CD8-positive, alpha-beta memory T cell (primary cell): ENCODE results near the gene BCAS1. TPM values are rescaled to one million over a fixed set of nuclear protein-coding genes. Genes with fewer than 3 reads are reported as not detected.
A peak's percentile ranks its signal among the peaks of the same experiment; 100 is the strongest.

Source experiments
- CTCF ChIA-PET: fragments of 350-600 bp; sonication (Branson Sonifier 250); formaldehyde crosslinking; loops from one replicate; lab custom pipeline; 2021; ENCODE audit warnings: antibody characterized with exemption; lab: Charles Lee
- POLR2A ChIA-PET: fragments of 350-600 bp; sonication (Branson Sonifier 250); formaldehyde crosslinking; loops from one replicate; lab custom pipeline; 2021; ENCODE audit warnings: antibody characterized with exemption; lab: Charles Lee
- DNase-seq, 5 donors: peaks; one replicate each; pipeline versions ENCODE4 v3.0.0 to v3.0.0-alpha.2; 2020 to 2022; ENCODE audit warnings: mixed read lengths in 1 of 5
- H3K27ac ChIP-seq: one replicate; pipeline ENCODE4 v1.7.0; 2013; ENCODE audit warnings: low read depth, mild to moderate bottlenecking, low read length, moderate library complexity
- H3K27me3 ChIP-seq: 2 replicates; pipeline ENCODE4 v1.7.0; 2013; ENCODE audit warnings: low read length, mild to moderate bottlenecking; ENCODE audit not compliant: insufficient read depth, poor library complexity, severe bottlenecking
- H3K36me3 ChIP-seq: 2 replicates; pipeline ENCODE4 v1.7.0; 2013; ENCODE audit warnings: mild to moderate bottlenecking, low read length, moderate library complexity; ENCODE audit not compliant: insufficient read depth
- H3K4me1 ChIP-seq: 2 replicates; pipeline ENCODE4 v1.7.0; 2013; ENCODE audit warnings: mild to moderate bottlenecking, low read length, moderate library complexity; ENCODE audit not compliant: insufficient read depth
- H3K4me3 ChIP-seq: 2 replicates; pipeline ENCODE4 v1.7.0; 2013; ENCODE audit warnings: mild to moderate bottlenecking, low read length
- H3K9me3 ChIP-seq: 2 replicates; pipeline ENCODE4 v1.7.0; 2013; ENCODE audit warnings: mild to moderate bottlenecking, low read length
- H3K27ac Mint-ChIP-seq, 8 donors: one replicate each; pipeline ENCODE4 v1.8.0; 2020 to 2021; ENCODE audit warnings: mixed read lengths in 8 of 8, mild to moderate bottlenecking in 6 of 8, inconsistent platforms in 3 of 8, moderate library complexity in 3 of 8
- H3K27me3 Mint-ChIP-seq, 2 donors: one replicate each; pipeline ENCODE4 v1.8.0; 2020 to 2021; ENCODE audit warnings: mixed read lengths in 2 of 2, mild to moderate bottlenecking in 1 of 2, moderate library complexity in 1 of 2
- H3K36me3 Mint-ChIP-seq, 3 donors: one replicate each; pipeline ENCODE4 v1.8.0; 2020 to 2021; ENCODE audit warnings: mixed read lengths in 3 of 3, inconsistent platforms in 1 of 3, mild to moderate bottlenecking in 1 of 3
- H3K4me1 Mint-ChIP-seq, 3 donors: one replicate each; pipeline ENCODE4 v1.8.0; 2020 to 2021; ENCODE audit warnings: mixed read lengths in 3 of 3, inconsistent platforms in 1 of 3, mild to moderate bottlenecking in 1 of 3
- H3K4me3 Mint-ChIP-seq, 7 donors: one replicate each; pipeline ENCODE4 v1.8.0; 2020 to 2021; ENCODE audit warnings: mixed read lengths in 7 of 7, mild to moderate bottlenecking in 6 of 7, moderate library complexity in 4 of 7, inconsistent platforms in 2 of 7
- H3K9me3 Mint-ChIP-seq, 5 donors: one replicate each; pipeline ENCODE4 v1.8.0; 2020 to 2022; ENCODE audit warnings: mixed read lengths in 5 of 5, mild to moderate bottlenecking in 3 of 5, moderate library complexity in 2 of 5, inconsistent platforms in 1 of 5
- polyA plus RNA-seq: library from polyadenylated mRNA; unstranded; fragments of 300-500 nt; fragmentation: Illumina TruSeq; gene quantifications from one replicate; pipeline ENCODE4 v1.2.3, GENCODE V29; 2021
- total RNA-seq, 2 experiments: library from RNA; stranded (reverse); gene quantifications; one replicate each; pipeline ENCODE4 v1.2.3, GENCODE V29; 2021

The BCAS1 gene
- total and polyA plus RNA-seq, 3 experiments from 2014 or later: 0.09 to 0.91 (median 0.15) TPM

DNA sequence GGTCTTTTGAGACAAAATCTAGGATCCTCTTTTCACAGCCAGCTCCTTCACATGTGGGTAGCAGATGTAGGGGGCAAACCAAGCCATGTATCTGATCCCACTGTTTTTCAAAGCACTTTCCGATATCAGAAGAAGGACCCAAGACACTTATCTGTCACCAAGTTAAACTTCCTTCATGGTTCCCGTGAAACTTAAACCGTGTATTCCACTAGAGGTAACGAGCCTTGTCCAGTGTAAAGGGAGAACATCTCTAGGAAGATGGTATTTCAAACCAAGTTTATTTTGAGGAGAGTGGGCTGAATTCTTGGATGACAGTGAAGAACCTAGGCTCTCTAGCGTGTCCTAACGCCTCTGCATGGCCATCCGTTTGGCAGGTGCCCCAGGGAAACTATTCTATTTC is 76.3 kb downstream of the BCAS1 start:
- no peaks in the 10 kb centered on the region for H3K36me3 ChIP-seq
- Mint-ChIP-seq H3K4me1 (peaks cover 0 to 10% (median 9%) of the 10 kb centered on the region in 3 donors), H3K9me3 (peaks cover 0 to 4% (median 0%) of the 10 kb centered on the region in 5 donors), H3K4me3 (no peak overlapping the region), H3K27ac (no peak overlapping the region), H3K27me3 (peaks cover 8 to 52% of the 10 kb centered on the region in 2 donors), H3K36me3 (peaks cover 0 to 9% (median 0%) of the 10 kb centered on the region in 3 donors)
- no peak for DNase-seq
- ChIA-PET CTCF (no interaction called here), POLR2A (no interaction called here)
- H3K4me3 ChIP-seq: no peak overlapping the region
- H3K4me1 ChIP-seq: no peaks in the 10 kb centered on the region
- H3K27me3 ChIP-seq: no peaks in the 10 kb centered on the region
- no peak overlapping the region for H3K27ac ChIP-seq
- H3K9me3 ChIP-seq: no peaks in the 10 kb centered on the region

DNA sequence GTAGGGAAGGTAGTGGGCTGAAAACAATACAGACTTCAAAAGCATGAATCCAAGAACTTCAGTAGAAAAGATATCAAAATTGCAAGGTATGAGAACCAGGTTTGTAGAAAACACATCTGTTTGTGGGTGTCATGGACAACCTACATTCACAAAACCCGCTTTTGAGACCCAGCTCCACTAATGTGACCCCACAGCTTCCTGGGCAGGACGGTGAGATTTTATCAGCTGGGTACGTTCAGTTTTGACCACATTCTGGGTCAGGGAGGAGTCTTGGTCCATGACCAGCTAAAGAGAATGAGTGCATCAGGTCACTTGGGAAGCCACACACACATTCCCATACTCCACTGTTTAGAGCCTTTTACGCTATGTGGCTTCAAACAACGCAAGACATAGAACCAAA is 77.1 kb downstream of the BCAS1 start:
- CTCF ChIA-PET: no interaction called here
- H3K9me3 Mint-ChIP-seq: peaks cover 0 to 2% (median 0%) of the 10 kb centered on the region in 5 donors

DNA sequence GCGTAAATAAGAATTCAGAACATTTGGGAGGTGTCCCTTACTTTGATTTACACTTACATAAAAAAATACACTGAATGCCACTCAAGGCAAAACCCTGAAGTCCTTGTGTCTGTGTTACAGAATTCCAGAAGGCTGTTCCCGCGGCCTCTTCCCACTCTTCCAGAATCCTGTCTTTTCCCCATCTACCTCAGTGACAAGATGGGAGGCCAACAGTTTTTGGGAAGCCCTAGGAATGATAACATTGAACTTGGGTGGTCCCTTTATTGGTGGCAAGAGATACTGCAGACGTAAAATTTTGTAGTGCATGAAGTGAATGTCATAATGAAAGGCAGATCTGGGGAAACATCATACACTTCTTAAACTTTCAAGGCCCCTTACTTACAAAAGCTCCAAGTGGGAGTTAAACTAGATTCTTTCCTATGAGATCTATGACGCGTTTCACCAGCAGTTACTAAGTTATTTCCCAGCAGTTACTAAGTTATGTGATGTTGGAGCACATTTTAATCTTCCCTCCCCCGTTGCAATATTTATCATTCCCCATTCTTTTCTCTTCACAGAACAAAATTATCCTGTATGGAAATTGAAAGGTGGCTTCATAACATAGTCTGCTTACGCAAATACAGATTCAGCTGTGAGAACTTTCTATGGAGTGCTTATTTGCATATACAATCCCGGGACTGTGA is 79.5 kb downstream of the BCAS1 start:
- H3K36me3 Mint-ChIP-seq: no peaks in the 10 kb centered on the region
- peaks cover 7 to 60% of the 10 kb centered on the region in 2 donors for H3K27me3 Mint-ChIP-seq
- H3K9me3 Mint-ChIP-seq: no peaks in the 10 kb centered on the region
- Histone ChIP-seq H3K36me3 (no peaks in the 10 kb centered on the region), H3K9me3 (no peaks in the 10 kb centered on the region), H3K4me1 (no peaks in the 10 kb centered on the region), H3K27me3 (no peaks in the 10 kb centered on the region), H3K27ac (no peak overlapping the region), H3K4me3 (no peak overlapping the region)
- no peak for DNase-seq
- CTCF ChIA-PET: no interaction called here
- H3K4me1 Mint-ChIP-seq: peaks cover 0 to 10% (median 9%) of the 10 kb centered on the region in 3 donors
- no peak overlapping the region for H3K4me3 Mint-ChIP-seq
- POLR2A ChIA-PET: no interaction called here
- no peak overlapping the region for H3K27ac Mint-ChIP-seq

More for the DNA sequence above, 77.1 kb downstream of the BCAS1 start:
- H3K27ac ChIP-seq: no peak overlapping the region
- Mint-ChIP-seq H3K4me1 (peaks cover 0 to 10% (median 9%) of the 10 kb centered on the region in 3 donors), H3K4me3 (peak overlapping the region in 3 of 7 donors; percentile 16 to 20 (median 18)), H3K36me3 (peaks cover 0 to 8% (median 0%) of the 10 kb centered on the region in 3 donors), H3K27me3 (peaks cover 8 to 58% of the 10 kb centered on the region in 2 donors), H3K27ac (peak overlapping the region in 4 of 8 donors; percentile 11 to 93 (median 51))
- POLR2A ChIA-PET: no interaction called here
- H3K4me1 ChIP-seq: no peaks in the 10 kb centered on the region
- H3K27me3 ChIP-seq: no peaks in the 10 kb centered on the region
- H3K36me3 ChIP-seq: no peaks in the 10 kb centered on the region
- DNase-seq: peak in 1 of 5 donors; percentile 9
- no peaks in the 10 kb centered on the region for H3K9me3 ChIP-seq
- H3K4me3 ChIP-seq: no peak overlapping the region

DNA sequence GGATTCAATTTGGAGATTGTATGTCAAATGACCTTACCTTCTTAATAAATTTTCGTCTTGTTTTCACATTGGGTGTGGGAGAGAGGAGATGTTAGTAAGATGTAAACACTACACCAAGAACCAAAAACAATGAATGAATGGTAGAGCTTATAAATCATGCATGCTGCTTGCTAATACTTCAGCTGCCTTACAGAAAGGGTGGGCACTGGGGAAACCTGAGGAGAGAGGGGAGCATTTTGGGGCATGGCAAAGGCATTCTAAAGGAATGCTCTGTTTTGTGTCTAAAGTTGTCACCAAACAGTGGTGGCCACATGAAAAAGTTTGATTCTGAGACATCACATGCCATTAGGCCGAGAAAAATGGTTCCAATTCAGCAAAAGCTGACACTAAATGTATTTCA is 80.4 kb downstream of the BCAS1 start:
- H3K4me1 ChIP-seq: no peaks in the 10 kb centered on the region
- H3K9me3 ChIP-seq: no peaks in the 10 kb centered on the region
- POLR2A ChIA-PET: no interaction called here
- Mint-ChIP-seq H3K27ac (no peak overlapping the region), H3K4me1 (peaks cover 0 to 10% (median 9%) of the 10 kb centered on the region in 3 donors), H3K27me3 (peaks cover 7 to 65% of the 10 kb centered on the region in 2 donors), H3K36me3 (no peaks in the 10 kb centered on the region), H3K9me3 (no peaks in the 10 kb centered on the region), H3K4me3 (no peak overlapping the region)
- H3K27ac ChIP-seq: no peak overlapping the region
- no peak overlapping the region for H3K4me3 ChIP-seq
- DNase-seq: no peak
- no peaks in the 10 kb centered on the region for H3K36me3 ChIP-seq
- CTCF ChIA-PET: no interaction called here
- no peaks in the 10 kb centered on the region for H3K27me3 ChIP-seq

DNA sequence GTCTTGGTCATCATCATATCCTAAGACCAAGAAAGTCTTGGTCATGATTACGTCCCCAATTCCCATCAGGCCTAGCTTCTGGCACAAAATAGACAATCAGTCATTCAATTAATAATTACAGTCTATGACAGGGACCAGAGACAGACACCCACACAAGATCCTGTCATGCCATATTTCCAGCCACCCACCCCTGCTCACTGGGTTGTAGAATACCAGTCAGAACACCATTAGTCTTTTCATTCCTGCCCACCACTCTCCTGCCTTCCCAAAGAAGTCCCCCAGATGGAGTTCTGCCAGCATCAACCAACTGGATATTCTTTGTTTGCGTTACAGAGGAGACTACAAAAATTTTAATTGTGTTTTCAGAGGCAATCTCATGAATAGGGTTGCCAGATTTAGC is 81.0 kb downstream of the BCAS1 start:
- Mint-ChIP-seq H3K4me3 (no peak overlapping the region), H3K9me3 (no peaks in the 10 kb centered on the region), H3K27me3 (peaks cover 7 to 71% of the 10 kb centered on the region in 2 donors), H3K36me3 (no peaks in the 10 kb centered on the region), H3K4me1 (peaks cover 0 to 10% (median 9%) of the 10 kb centered on the region in 3 donors), H3K27ac (no peak overlapping the region)
- Histone ChIP-seq H3K4me1 (no peaks in the 10 kb centered on the region), H3K27me3 (no peaks in the 10 kb centered on the region), H3K9me3 (no peaks in the 10 kb centered on the region), H3K4me3 (no peak overlapping the region), H3K36me3 (no peaks in the 10 kb centered on the region), H3K27ac (no peak overlapping the region)
- ChIA-PET CTCF (no interaction called here), POLR2A (no interaction called here)
- DNase-seq: no peak

DNA sequence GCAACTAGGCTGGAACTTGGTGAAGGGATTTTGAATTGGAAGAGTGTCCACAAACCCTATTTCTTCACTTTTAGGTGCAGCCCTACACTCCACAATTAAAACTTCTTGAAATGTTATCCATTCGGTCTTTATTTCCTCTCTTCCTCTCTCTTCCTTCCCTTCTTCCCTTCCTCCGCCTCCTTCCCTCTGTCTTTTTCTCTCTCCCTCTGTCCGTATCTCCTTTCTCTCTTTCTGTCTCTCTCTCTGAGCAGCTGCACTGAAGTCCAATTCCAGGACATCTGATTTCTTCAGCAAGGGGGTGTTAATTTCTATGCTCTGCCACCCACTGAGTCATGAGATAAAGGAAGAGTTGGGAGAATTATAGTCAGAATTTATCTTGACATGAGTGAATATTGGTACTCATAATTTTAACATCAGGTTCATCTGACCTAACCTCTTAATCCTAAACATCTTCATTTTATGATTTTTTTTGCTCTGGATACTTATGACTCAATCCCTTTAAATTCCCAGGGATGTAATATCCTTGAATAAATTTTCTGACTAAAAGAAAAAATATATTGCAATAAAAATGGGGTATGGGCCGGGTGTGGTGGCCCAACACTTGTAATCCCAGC is 84.2 kb downstream of the BCAS1 start:
- Mint-ChIP-seq H3K36me3 (no peaks in the 10 kb centered on the region), H3K9me3 (no peaks in the 10 kb centered on the region), H3K4me3 (no peak overlapping the region), H3K27ac (peak overlapping the region in 1 of 8 donors; percentile 0), H3K27me3 (peaks cover 6 to 57% of the 10 kb centered on the region in 2 donors), H3K4me1 (peaks cover 0 to 6% (median 0%) of the 10 kb centered on the region in 3 donors)
- CTCF ChIA-PET: interaction anchor here (0.6 kb wide), 1 partner anchor 46 kb away, joined by 4 read pairs; no protein-coding TSS in a partner anchor
- Histone ChIP-seq H3K27ac (no peak overlapping the region), H3K4me3 (no peak overlapping the region), H3K27me3 (no peaks in the 10 kb centered on the region), H3K9me3 (no peaks in the 10 kb centered on the region), H3K4me1 (no peaks in the 10 kb centered on the region), H3K36me3 (no peaks in the 10 kb centered on the region)
- DNase-seq: no peak
- POLR2A ChIA-PET: no interaction called here

DNA sequence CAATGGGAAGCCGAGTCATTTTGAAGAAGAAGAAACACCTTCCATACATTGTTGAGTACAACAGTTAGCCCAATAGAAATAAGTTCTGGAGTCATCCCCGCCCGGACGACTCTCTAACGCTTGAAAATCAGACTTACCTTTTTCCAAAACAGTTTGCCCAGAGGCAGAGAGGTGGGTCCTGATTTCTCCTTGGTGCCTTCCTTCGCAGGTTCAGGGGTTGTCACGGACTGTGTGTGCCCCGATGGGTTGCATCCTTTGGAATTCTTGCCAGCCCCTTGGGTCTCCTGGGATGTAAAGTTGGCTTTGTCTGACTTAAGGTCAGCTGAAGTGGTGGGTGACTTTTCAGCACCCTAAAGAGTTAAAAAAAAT is 85.3 kb downstream of the BCAS1 start:
- CTCF ChIA-PET: no interaction called here
- Histone ChIP-seq H3K4me3 (no peak overlapping the region), H3K36me3 (no peaks in the 10 kb centered on the region), H3K27ac (no peak overlapping the region), H3K4me1 (no peaks in the 10 kb centered on the region), H3K9me3 (no peaks in the 10 kb centered on the region), H3K27me3 (no peaks in the 10 kb centered on the region)
- no peak overlapping the region for H3K4me3 Mint-ChIP-seq
- H3K27ac Mint-ChIP-seq: no peak overlapping the region
- POLR2A ChIA-PET: no interaction called here
- H3K27me3 Mint-ChIP-seq: peaks cover 10 to 53% of the 10 kb centered on the region in 2 donors
- no peaks in the 10 kb centered on the region for H3K9me3 Mint-ChIP-seq
- DNase-seq: no peak
- H3K36me3 Mint-ChIP-seq: no peaks in the 10 kb centered on the region
- peaks cover 0 to 6% (median 0%) of the 10 kb centered on the region in 3 donors for H3K4me1 Mint-ChIP-seq

DNA sequence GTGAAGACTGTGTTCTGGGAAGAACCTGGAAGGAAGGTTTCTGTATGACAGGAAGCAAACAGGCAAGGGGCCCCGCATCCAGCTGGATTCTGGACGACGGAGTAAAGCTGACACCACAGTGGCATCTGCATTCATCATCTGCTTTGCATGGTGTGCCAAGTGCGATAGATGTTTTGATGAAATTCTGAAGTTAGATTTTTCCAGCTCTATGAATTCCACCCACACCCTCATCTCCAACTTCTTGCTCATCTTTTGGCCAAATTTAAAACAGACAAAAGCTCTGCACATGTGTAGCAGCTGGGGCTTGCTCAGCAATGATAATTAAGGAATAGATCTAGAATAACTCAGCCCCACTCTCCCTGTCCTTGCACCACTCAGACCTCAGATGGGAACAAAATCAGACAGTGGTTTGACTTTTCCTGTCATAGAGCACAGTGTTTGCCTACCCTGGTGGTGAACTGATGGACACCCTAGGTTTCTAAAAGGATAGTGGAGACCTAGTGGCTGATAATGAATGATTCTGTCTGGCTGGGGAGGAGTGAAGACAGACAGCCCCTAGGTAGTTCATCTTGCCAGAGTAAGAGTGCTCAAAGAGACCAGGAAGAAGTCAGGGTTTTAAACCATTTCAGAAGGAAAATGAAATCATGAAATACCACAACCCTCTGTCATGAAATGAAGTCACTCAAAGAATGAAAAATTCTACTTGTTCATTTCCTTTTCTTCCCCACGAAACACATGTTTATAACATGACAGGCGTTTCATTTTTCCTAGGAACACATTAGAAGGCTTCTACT is 85.8 kb downstream of the BCAS1 start:
- Histone ChIP-seq H3K27ac (no peak overlapping the region), H3K9me3 (no peaks in the 10 kb centered on the region), H3K36me3 (no peaks in the 10 kb centered on the region), H3K27me3 (no peaks in the 10 kb centered on the region), H3K4me3 (no peak overlapping the region), H3K4me1 (no peaks in the 10 kb centered on the region)
- no peak for DNase-seq
- Mint-ChIP-seq H3K27me3 (peaks cover 10 to 51% of the 10 kb centered on the region in 2 donors), H3K9me3 (no peaks in the 10 kb centered on the region), H3K27ac (no peak overlapping the region), H3K4me1 (peaks cover 0 to 6% (median 0%) of the 10 kb centered on the region in 3 donors), H3K4me3 (no peak overlapping the region), H3K36me3 (no peaks in the 10 kb centered on the region)
- ChIA-PET POLR2A (no interaction called here), CTCF (no interaction called here)
